SH-SY5Y (cell line): ENCODE data around the gene FAM83D.

Source experiments
- GATA2 ChIP-seq: IDR thresholded peaks from 2 replicates; pipeline ENCODE4 v1.6.1; 2011; ENCODE audit warnings: mild to moderate bottlenecking, low read depth, low read length
- GATA3 ChIP-seq: IDR thresholded peaks from 2 replicates; pipeline ENCODE4 v1.6.1; 2011; ENCODE audit warnings: low read depth, mild to moderate bottlenecking, low read length, moderate library complexity

DNA sequence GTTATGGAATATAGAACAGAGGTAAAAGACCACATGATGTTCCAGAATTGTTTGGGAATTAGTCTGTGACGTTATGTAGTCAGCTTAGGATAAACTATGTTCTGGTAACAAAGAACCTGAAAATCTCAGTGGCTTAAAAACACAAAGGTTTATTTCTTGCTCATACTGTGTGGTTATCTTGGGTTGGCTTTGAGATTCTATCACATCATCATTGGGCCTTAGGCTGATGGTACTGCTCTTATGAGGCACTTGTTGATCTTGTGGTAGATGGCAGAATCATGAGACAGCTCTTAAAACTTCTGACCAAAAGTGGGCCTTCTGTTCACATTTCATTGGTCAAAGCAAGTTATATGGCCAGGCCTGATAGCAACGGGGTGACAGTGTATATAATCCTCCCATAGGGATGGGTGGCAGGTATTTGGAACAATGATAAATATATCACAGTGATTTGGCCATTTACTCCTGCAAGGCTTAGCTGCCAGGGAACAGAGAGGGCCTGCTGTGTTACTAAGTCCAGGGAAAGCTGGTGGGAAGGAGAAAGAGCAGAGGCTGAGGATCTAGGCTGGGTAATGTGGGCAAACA is 49.4 kb downstream of the FAM83D start:
- TF ChIP-seq GATA3 (no peak), GATA2 (no peak)
